AML-193 (cell line): ENCODE data around the gene TMEM255B.

Source experiments
- DNase-seq, 2 experiments: peaks; one replicate each; lab custom pipeline; 2025; lab: John Stamatoyannopoulos, UW

Gene TMEM255B

GRCh38 chr13:113849546-113849945 is 90.5 kb downstream of the TMEM255B start:
- no peak for DNase-seq

DNA sequence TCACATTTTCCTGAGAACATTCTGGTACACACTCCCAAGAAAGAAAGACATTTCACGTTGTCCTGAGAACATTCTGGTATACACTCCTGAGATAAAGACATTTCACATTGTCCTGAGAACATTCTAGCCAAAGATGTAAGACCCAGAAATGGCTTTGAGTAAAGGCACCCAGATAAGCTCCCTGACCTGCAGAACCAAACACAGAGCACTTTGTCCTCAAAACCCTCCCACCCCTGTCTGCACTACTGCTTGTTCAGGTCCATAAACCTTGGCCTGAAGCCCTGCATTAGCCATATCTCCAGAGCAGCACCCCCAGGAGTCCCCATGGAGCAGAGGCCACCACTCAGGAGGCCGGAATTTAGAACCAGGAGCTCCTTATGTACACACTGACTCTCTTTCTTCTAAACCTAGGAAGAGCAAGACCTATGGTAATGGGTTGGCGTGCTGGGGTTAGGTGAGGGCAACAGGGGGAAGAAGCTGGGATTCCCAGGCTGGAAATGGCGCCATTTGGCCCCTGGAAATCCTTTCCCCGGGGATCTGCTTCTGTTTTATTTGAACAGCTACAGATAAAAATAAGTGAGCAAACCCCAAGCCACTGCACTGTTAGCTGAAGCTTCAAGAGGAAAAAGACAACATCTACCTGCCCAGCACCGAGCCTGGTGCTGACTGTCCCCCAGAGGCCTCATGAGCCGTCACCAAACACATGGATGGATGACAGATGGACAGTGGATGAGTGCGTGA is 91.1 kb downstream of the TMEM255B start:
- no peak for DNase-seq

DNA sequence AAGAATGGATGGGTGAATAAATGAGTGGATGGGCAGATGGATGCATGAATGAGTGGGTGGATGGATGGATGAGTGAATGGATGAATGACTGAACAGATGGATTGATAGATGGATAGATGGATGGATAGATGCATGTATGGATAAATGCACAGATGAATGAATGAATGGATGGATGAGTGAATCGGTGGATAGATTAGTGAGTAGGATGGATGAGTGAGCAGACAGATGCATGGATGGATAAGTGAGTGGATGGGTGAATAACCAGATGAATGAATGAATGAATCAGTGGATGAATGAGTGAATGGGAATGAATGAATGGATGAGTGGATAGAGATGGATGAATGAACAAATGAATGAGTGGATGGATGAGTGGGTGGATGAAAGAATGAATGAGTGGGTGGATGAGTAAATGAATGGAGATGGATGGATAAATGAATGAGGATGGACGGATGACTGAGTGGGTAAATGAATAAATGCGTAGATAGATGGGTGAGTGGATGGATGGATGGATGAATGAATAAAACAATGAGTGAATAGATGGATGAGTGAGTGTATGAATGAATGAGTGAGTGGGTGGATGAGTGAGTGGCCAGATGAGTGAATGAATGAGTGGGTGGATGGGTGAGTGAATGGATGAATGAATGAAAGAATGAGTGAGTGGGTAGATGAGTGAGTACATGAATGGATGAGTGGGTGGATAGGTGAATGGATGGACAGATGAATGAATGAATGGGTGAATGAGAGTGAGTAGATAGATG is 91.9 kb downstream of the TMEM255B start:
- DNase-seq, result no peak

DNA sequence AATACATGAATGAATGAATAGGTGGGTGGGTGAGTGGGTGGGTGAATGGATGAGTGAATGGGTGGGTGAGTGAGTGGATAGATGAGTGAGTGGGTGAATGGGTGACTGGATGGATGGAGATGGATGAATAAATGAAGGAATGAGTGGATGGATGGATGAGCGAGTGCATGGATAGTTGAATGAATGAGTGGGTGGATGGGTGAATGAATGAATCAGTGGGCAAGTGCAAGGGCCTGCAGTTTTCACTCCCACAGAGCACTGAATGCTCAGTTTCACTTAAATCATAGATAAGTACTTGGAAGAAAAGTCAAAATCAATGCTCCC is 92.4 kb downstream of the TMEM255B start:
- no peak for DNase-seq

GRCh38 chr13:113851826-113852535 is 93.0 kb downstream of the TMEM255B start:
- no peak for DNase-seq

DNA sequence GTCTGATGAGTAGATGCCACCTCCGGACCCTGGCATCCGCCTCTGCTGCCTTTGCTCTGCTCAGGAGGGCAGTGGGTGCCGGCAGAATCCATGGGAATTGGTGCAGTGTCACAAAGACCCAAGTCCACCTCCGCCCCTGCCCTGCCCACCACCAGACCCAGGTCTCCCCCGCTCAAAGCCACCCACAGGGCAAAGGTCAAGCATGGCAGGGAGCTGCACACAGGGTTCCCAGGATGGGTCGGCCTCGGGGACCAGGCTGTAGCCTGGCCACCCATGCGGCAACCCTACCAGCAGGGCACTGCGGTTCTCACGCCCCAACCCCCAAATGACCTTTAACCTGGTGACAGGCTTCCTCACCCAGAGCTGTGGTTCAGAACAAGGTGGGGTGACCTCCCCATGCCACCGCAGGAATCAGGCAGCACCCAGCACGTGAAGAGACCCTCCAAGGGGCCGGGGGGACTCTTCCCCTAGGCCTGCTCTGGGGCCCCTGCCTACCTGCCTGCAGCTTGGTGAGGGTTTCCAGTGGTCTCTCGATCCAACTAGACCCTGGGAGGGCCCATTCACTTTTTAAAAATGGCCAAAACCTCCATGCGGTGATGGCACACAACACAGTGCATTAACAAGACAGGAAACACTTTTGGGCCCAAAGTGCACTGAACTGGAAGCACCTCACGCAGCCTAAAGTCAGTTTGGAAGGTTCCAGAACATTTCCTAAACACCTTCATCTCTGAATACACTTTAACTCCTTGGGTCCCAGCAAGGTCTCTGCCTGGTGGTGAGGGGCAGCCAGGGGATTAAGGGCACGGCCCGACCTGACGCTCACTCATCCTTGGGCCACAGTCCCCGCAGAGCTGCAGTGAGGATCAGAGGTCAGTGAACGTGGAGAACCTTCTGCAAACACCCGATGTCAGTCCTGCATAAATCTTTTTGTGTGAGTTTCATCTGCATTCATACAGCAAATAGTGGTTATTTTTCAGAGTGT is 93.8 kb downstream of the TMEM255B start:
- DNase-seq, result no peak

GRCh38 chr13:113853518-113854237 is 94.7 kb downstream of the TMEM255B start:
- DNase-seq, result no peak

DNA sequence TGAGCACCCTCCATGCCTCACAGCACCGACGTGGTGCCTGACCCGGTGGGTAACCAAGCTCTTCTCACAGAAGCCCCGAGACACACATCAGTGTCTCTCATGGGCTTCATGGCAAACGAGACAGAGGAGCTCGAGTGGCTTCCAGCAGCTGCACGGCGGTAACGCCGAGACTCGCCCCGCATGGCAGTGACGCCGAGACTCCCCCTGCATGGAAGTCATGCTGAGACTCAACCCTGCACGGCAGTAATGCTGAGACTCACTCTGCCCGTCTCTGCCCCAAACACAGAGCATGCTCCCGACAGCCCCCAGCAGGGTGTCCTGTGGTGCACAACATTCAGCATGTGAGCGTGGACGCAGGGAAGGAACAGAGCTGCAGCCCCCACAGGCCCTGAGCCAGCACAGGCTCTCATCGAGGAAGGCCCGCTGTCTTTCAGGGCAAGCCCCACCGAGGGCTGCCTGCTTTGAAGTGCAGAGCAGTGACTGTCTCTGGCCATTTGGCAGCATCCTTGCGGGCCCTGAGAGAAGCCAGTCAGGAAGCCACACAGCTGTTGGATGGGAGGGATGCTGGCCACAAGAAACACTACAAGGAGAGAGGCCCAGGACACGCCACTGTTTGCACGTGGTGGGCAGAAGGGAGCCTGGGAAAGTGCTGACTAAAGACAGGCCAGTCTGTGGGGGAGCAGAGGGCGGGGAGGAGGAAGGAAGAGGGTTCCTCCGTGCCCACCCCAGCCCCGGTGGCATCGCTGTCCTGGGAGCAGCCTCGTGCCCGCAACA is 95.4 kb downstream of the TMEM255B start:
- no peak for DNase-seq

DNA sequence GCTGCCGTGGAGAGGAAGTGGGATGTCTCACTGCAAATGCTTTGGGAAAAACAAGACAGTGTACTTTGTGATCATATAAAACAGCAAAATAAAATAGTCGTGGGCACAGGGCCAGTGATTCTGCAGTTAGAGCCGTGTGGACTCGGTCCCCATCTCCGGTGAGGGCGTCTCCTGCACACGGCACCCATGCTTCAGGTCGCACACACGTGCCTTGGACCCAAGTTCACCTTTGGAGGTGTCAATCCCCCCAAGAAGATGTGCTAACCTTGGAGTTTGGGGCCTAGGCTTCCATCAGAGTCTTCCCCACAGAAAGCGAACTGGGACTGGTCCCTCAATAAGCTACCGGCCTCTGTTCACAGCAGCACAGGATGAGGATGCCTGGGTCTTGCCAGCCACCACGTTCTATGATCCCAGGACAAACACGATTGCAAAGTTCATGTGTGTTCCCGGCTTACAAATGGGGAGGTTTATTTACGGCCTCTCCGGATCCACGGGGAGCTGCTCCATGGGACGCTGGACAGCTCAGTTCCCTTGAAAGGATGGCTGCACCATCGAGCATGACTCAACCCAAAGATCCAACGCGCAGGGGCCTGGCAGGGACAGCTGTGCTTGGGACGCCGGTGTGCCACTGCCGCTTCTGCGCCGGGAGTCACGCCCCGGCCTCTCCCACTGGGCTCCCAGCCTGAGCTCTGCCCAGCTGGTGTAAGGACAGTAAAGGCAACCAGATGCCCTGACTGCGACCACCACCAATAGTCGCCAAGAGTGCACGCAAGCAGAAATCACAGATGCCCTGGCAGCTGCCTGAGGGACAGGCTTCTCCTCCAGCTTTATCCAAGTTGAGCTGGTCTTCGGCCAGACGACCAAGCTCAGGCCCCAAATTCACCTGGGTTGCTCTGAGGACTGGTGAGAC is 96.2 kb downstream of the TMEM255B start:
- DNase-seq, result no peak

- DNase-seq, result no peak
These were observed 97.1 kb downstream of the TMEM255B start for GRCh38 chr13:113855931-113856715.

GRCh38 chr13:113856716-113857065 is 97.7 kb downstream of the TMEM255B start:
- DNase-seq, result no peak

GRCh38 chr13:113857531-113858195 is 98.6 kb downstream of the TMEM255B start:
- no peak for DNase-seq

- no peak for DNase-seq
These were observed 100.5 kb downstream of the TMEM255B start for GRCh38 chr13:113859311-113860050.

DNA sequence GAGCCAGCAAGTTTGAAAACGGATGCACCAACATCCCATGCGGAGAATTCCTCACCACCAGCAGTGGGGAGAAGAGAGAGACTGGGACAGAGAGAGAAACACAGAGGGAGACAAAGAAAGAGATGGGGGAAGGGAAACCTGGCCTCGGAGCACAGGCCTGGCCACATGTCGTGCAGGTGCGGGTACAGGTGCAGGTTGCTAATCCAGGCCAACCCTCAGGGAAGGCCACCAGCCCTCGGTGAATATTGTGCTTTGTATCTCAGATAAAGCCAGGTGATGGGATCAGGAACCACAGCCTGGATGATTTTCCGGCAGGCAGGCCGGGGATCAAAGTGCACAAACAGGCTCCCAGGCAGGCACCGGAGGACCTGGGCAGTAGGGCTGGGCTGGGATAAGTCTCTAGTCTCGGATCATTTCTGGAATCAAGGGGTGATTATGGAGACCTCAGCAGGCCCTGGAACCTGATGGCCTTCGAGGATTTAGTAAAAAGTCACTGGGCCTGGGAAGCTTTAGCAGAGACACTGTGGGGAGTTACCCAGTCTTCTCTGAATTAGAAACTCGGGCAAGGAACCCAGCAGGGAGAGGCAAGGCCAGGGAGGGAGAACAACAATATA is 101.1 kb downstream of the TMEM255B start:
- DNase-seq, result no peak

DNA sequence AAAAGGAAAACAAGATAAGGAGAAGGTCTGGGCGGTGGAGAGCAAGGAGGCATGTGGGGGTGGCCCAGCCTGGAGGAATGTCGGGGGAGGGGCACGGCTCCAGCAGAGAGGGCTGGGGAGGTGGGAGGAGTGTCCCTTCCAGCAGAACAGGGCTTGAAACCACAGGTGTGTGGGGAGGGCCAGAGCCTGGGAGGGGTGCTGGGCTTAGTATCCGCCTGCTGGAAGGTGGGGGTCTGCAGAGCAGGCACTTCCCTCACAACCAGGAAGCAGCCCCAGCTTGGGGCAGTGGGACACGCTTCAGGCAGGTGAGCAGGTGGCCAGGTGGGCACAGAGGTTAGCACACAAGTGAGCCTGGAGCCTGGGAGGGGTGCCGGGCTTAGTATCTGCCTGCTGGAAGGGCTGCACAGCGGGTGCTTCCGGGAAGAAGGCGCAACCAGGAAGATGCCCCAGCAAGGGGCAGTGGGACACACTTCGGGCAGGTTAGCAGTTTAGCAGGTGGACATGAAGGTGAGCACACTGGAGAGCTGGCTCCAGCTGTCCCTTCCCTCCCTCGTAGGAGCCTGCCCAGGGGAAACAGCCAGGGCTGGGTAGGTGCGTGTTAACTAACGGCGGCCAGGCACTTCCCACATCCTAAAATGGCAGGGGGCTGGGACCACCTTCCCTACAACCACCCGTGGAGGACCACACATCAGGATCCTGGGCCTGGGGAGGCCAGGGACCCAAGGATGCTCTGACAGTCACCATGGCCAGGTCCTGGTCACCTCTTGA is 101.8 kb downstream of the TMEM255B start:
- DNase-seq, result no peak

GRCh38 chr13:113861433-113862030 is 102.5 kb downstream of the TMEM255B start:
- DNase-seq, result no peak
